Loucy (cell line): ENCODE results near the gene TMEM183A.

Experiments
- H2AFZ ChIP-seq: fragments of 200-600 bp; sonication (generic); 2 replicates; pipeline ENCODE4 v1.6.0; 2016; ENCODE audit warnings: antibody characterized with exemption, mild to moderate bottlenecking, low read length, moderate library complexity
- H3F3A ChIP-seq: fragments of 200-600 bp; 2 replicates; pipeline ENCODE4 v1.6.0; 2016; ENCODE audit warnings: antibody characterized with exemption, low read depth, mild to moderate bottlenecking
- H3K27me3 ChIP-seq: fragments of 200-600 bp; sonication (generic); 2 replicates; pipeline ENCODE4 v1.6.1; 2014; ENCODE audit warnings: low read length, mild to moderate bottlenecking; ENCODE audit not compliant: insufficient read depth, poor library complexity, severe bottlenecking
- H3K36me3 ChIP-seq: fragments of 200-600 bp; sonication (generic); 2 replicates; pipeline ENCODE4 v1.6.1; 2016; ENCODE audit warnings: low read length; ENCODE audit not compliant: insufficient read depth
- H3K4me1 ChIP-seq: fragments of 200-600 bp; sonication (generic); 2 replicates; pipeline ENCODE4 v1.5.1; 2014; ENCODE audit warnings: low read length, mild to moderate bottlenecking; ENCODE audit not compliant: insufficient read depth, poor library complexity, severe bottlenecking
- H3K4me2 ChIP-seq: fragments of 200-600 bp; sonication (generic); 2 replicates; pipeline ENCODE4 v1.6.0; 2014; ENCODE audit warnings: antibody characterized with exemption, low read length, low read depth, mild to moderate bottlenecking; ENCODE audit not compliant: poor library complexity, severe bottlenecking
- H3K4me3 ChIP-seq: fragments of 200-600 bp; sonication (generic); 2 replicates; pipeline ENCODE4 v1.5.1; 2014; ENCODE audit warnings: low read length, mild to moderate bottlenecking, mixed read lengths; ENCODE audit not compliant: poor library complexity, severe bottlenecking
- H3K79me2 ChIP-seq: fragments of 200-600 bp; sonication (generic); 2 replicates; pipeline ENCODE4 v1.6.1; 2014; ENCODE audit warnings: low read length; ENCODE audit not compliant: insufficient read depth
- H3K9ac ChIP-seq: fragments of 200-600 bp; sonication (generic); 2 replicates; pipeline ENCODE4 v1.6.0; 2014; ENCODE audit warnings: mild to moderate bottlenecking, low read depth, low read length, moderate library complexity; ENCODE audit not compliant: poor library complexity, severe bottlenecking
- H3K9me2 ChIP-seq: fragments of 200-600 bp; sonication (generic); replicated peaks from 2 replicates; pipeline ENCODE4 v1.6.1; 2016; ENCODE audit warnings: low read depth, low read length, mixed read lengths
- H3K9me3 ChIP-seq: fragments of 200-600 bp; sonication (generic); 2 replicates; pipeline ENCODE4 v1.6.1; 2014; ENCODE audit warnings: mild to moderate bottlenecking, antibody characterized with exemption, low read length, low read depth; ENCODE audit not compliant: insufficient read depth
- H4K20me1 ChIP-seq: fragments of 200-600 bp; sonication (generic); 2 replicates; pipeline ENCODE4 v1.6.0; 2014; ENCODE audit warnings: antibody characterized with exemption, low read length, mild to moderate bottlenecking; ENCODE audit not compliant: insufficient read depth, poor library complexity, severe bottlenecking
- EZH2phosphoT487 ChIP-seq: fragments of 200-600 bp; IDR thresholded peaks from 2 replicates; pipeline ENCODE4 v1.6.1; 2018; ENCODE audit warnings: antibody characterized with exemption, mild to moderate bottlenecking, moderate library complexity, borderline replicate concordance
- TF ChIP-seq, protein P1 (sequence below): fragments of 200-600 bp; sonication (generic); conservative IDR thresholded peaks from 2 replicates; pipeline ENCODE4 v1.5.1; 2014; ENCODE audit warnings: mild to moderate bottlenecking, antibody characterized with exemption, low read length

The TMEM183A gene

DNA sequence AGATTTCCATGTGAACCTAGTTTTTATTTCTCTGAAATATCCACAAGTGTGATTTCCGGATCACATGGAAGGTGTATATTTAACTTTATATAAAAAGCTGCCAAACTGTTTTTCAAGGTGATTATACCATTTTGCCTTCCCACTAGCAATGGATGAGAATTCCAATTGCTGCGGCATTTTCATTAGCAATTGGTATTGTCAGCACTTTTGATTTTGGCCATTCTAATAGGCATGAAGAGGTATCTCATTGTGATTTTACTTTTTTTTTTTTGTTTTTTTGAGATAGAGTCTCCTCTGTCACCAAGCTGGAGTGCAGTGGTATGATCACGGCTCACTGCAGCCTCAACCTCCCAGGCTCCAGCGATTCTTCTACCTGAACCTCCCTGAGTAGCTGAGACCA is 35.1 kb upstream of the TMEM183A start:
- H3F3A ChIP-seq = no peaks in the 10 kb centered on the region
- no peaks in the 10 kb centered on the region for H3K27me3 ChIP-seq
- H3K36me3 ChIP-seq = no peaks in the 10 kb centered on the region
- no peaks in the 10 kb centered on the region for H3K79me2 ChIP-seq
- no peaks in the 10 kb centered on the region for H3K9me2 ChIP-seq
- H3K4me3 ChIP-seq = no peak overlapping the region
- TF ChIP-seq, protein P1, sequence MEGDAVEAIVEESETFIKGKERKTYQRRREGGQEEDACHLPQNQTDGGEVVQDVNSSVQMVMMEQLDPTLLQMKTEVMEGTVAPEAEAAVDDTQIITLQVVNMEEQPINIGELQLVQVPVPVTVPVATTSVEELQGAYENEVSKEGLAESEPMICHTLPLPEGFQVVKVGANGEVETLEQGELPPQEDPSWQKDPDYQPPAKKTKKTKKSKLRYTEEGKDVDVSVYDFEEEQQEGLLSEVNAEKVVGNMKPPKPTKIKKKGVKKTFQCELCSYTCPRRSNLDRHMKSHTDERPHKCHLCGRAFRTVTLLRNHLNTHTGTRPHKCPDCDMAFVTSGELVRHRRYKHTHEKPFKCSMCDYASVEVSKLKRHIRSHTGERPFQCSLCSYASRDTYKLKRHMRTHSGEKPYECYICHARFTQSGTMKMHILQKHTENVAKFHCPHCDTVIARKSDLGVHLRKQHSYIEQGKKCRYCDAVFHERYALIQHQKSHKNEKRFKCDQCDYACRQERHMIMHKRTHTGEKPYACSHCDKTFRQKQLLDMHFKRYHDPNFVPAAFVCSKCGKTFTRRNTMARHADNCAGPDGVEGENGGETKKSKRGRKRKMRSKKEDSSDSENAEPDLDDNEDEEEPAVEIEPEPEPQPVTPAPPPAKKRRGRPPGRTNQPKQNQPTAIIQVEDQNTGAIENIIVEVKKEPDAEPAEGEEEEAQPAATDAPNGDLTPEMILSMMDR = no peak
- TF ChIP-seq EZH2phosphoT487 = no peak
- H3K4me1 ChIP-seq = peaks cover 16% of the 10 kb centered on the region
- no peak overlapping the region for H3K9ac ChIP-seq
- no peak overlapping the region for H2AFZ ChIP-seq
- H3K9me3 ChIP-seq = no peaks in the 10 kb centered on the region
- no peaks in the 10 kb centered on the region for H4K20me1 ChIP-seq
- H3K4me2 ChIP-seq = no peak overlapping the region

GRCh38 chr1:202974856-202975255 is 32.3 kb upstream of the TMEM183A start:
- Histone ChIP-seq H3K27me3 (no peaks in the 10 kb centered on the region), H3F3A (no peaks in the 10 kb centered on the region), H4K20me1 (no peaks in the 10 kb centered on the region), H3K9me3 (no peaks in the 10 kb centered on the region), H3K4me1 (no peaks in the 10 kb centered on the region), H2AFZ (no peak overlapping the region), H3K9ac (no peak overlapping the region), H3K36me3 (no peaks in the 10 kb centered on the region), H3K4me3 (no peak overlapping the region), H3K9me2 (no peaks in the 10 kb centered on the region), H3K79me2 (no peaks in the 10 kb centered on the region), H3K4me2 (no peak overlapping the region)
- TF ChIP-seq, protein P1 = no peak
- no peak for TF ChIP-seq EZH2phosphoT487

DNA sequence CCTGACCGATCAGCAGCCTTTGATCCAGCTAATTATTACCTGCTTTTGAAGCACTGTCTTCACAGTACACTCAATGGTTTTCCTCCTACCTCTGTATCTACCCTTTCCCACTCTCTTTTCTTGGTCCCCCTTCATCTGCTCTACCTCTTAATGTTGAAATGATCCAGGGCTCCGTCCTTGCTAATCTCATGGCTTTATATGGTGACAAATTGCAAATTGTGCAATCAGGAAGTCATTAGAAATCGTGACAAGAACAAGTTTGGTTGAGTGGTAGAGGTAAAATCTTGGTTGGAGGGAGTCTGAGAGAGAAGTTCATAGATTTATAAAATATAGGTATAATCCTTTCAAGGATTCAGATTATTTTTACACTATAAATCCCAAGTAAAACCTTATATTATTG is 30.5 kb upstream of the TMEM183A start:
- H3K9me2 ChIP-seq = no peaks in the 10 kb centered on the region
- TF ChIP-seq EZH2phosphoT487 = no peak
- TF ChIP-seq, protein P1 = no peak

More for the DNA sequence above, 30.5 kb upstream of the TMEM183A start:
- H3F3A ChIP-seq = no peaks in the 10 kb centered on the region
- H3K4me3 ChIP-seq = no peak overlapping the region
- H3K4me1 ChIP-seq = no peaks in the 10 kb centered on the region
- no peaks in the 10 kb centered on the region for H3K27me3 ChIP-seq
- no peak overlapping the region for H3K9ac ChIP-seq
- no peaks in the 10 kb centered on the region for H3K36me3 ChIP-seq
- no peaks in the 10 kb centered on the region for H4K20me1 ChIP-seq
- no peak overlapping the region for H3K4me2 ChIP-seq
- H3K9me3 ChIP-seq = no peaks in the 10 kb centered on the region
- H3K79me2 ChIP-seq = no peaks in the 10 kb centered on the region
- H2AFZ ChIP-seq = peak overlapping the region; percentile 58; the same call in 1 of the 2 replicates
